ENCODE results near the gene SCMH1. TPM values are rescaled to one million over a fixed set of nuclear protein-coding genes. Genes with fewer than 3 reads are reported as not detected.

The SCMH1 gene
- total RNA-seq, 1 donor from 2014 or later, result 28.0 TPM

DNA sequence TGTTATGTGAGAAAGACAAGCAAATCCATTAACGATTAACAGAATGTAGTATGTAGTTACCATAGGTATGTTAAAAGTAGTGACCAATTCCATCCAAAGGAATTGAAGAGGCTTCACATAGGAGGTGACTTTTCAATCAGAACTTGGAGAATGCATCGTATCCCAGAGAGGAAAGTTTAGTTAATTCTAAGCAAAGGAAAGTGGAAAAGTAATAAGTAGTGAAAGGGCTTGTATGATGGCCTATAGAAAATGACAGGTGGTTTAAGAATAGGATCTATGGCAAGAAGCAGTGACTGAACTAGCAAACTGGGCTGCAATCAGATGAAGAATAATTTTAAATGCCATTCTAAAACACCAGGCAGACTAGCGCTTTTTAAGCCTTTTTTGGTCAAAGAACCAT lies 16.6 kb downstream of the SCMH1 start:
- ChIA-PET POLR2A (no interaction called here), CTCF (no interaction called here)
- Mint-ChIP-seq H3K9me3 (peaks cover 2% of the 10 kb centered on the region), H3K27me3 (no peaks in the 10 kb centered on the region), H3K4me1 (peaks cover 15% of the 10 kb centered on the region), H3K27ac (no peak overlapping the region), H3K36me3 (ENCODE audit: low read depth) (peaks cover 10% of the 10 kb centered on the region), H3K4me3 (no peak overlapping the region)
- TF ChIP-seq, protein P1, sequence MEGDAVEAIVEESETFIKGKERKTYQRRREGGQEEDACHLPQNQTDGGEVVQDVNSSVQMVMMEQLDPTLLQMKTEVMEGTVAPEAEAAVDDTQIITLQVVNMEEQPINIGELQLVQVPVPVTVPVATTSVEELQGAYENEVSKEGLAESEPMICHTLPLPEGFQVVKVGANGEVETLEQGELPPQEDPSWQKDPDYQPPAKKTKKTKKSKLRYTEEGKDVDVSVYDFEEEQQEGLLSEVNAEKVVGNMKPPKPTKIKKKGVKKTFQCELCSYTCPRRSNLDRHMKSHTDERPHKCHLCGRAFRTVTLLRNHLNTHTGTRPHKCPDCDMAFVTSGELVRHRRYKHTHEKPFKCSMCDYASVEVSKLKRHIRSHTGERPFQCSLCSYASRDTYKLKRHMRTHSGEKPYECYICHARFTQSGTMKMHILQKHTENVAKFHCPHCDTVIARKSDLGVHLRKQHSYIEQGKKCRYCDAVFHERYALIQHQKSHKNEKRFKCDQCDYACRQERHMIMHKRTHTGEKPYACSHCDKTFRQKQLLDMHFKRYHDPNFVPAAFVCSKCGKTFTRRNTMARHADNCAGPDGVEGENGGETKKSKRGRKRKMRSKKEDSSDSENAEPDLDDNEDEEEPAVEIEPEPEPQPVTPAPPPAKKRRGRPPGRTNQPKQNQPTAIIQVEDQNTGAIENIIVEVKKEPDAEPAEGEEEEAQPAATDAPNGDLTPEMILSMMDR (IDR thresholded peaks at IDR 0.05), result no peak
- intact Hi-C loops (cut with micrococcal nuclease), result no loop called here
- ATAC-seq (ENCODE audit: low read depth) (no peak), DNase-seq (no peak)

DNA sequence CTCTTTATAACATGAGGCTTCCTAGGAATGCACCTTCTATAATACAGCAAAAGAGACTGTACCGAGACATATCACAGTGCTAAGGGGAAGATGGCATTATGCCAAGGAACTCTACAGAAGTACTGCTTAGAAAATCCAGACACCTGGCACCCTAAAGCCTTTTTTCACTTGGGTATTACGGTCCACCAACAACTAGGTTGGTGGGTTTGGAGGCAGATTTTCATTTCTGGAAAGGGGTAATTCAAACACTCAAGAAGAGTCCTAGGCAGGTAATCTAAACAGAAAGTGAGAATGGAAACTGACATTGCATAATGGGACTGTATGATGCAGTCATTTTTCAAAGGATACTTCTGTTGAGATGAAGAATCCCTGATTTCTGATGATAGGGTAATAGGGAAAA lies 19.6 kb downstream of the SCMH1 start:
- Mint-ChIP-seq H3K9me3 (peaks cover 14% of the 10 kb centered on the region), H3K27me3 (no peaks in the 10 kb centered on the region), H3K4me1 (peaks cover 15% of the 10 kb centered on the region), H3K36me3 (ENCODE audit: low read depth) (peaks cover 33% of the 10 kb centered on the region), H3K4me3 (no peak overlapping the region), H3K27ac (no peak overlapping the region)
- ChIA-PET POLR2A (no interaction called here), CTCF (no interaction called here)
- TF ChIP-seq, protein P1 (IDR thresholded peaks at IDR 0.05), result no peak
- intact Hi-C loops (cut with micrococcal nuclease), result no loop called here
- DNase-seq (no peak), ATAC-seq (ENCODE audit: low read depth) (no peak)

DNA sequence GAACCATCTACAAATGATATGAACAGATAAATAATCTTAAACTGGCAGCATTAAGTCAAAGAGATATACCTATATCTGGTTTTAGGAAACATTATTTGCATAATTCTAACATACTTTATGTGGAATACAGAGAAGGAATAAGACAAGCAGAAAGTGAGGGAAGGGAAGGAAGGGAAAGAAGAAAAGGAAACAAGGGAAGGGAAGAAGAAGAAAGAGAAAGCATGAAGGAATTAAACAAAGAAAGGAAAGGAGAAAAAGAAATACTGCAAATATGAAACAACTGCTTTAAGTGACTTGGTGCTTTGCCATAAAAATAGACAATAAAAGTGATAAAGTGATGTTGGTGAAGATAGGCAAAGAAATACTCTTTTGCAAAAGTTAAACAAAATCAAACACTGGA lies 20.1 kb downstream of the SCMH1 start:
- Mint-ChIP-seq H3K36me3 (ENCODE audit: low read depth) (peaks cover 36% of the 10 kb centered on the region), H3K9me3 (peaks cover 19% of the 10 kb centered on the region), H3K27ac (no peak overlapping the region), H3K27me3 (no peaks in the 10 kb centered on the region), H3K4me3 (no peak overlapping the region), H3K4me1 (peaks cover 14% of the 10 kb centered on the region)
- intact Hi-C loops (cut with micrococcal nuclease), result no loop called here
- TF ChIP-seq, protein P1 (IDR thresholded peaks at IDR 0.05), result no peak
- CTCF ChIA-PET, result no interaction called here
- POLR2A ChIA-PET, result no interaction called here
- DNase-seq (no peak), ATAC-seq (ENCODE audit: low read depth) (no peak)

DNA sequence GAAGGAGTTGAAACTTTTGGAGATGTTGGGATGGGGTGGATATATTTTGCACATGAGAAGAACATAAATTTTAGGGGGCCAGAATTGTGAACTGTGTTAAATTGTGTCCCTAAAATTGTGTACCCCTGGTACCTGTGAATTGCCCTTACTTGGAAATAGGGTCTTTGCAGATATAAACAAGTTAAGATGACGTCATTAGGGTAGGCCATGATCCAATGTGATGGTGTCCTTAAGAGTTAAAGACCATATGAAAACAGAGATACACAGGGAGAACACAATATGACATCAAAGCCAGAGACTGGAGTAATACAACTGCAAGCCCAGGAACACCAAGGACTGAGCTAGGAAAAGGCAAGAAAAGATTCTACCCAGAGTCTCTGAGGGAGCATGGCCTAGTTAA lies 24.0 kb downstream of the SCMH1 start:
- DNase-seq (no peak), ATAC-seq (ENCODE audit: low read depth) (no peak)
- TF ChIP-seq, protein P1 (IDR thresholded peaks at IDR 0.05), result no peak
- Mint-ChIP-seq H3K36me3 (ENCODE audit: low read depth) (peaks cover 41% of the 10 kb centered on the region), H3K4me1 (peaks cover 22% of the 10 kb centered on the region), H3K27me3 (no peaks in the 10 kb centered on the region), H3K9me3 (peaks cover 24% of the 10 kb centered on the region), H3K27ac (no peak overlapping the region), H3K4me3 (no peak overlapping the region)
- CTCF ChIA-PET, result no interaction called here
- intact Hi-C loops (cut with micrococcal nuclease), result no loop called here
- POLR2A ChIA-PET, result no interaction called here

DNA sequence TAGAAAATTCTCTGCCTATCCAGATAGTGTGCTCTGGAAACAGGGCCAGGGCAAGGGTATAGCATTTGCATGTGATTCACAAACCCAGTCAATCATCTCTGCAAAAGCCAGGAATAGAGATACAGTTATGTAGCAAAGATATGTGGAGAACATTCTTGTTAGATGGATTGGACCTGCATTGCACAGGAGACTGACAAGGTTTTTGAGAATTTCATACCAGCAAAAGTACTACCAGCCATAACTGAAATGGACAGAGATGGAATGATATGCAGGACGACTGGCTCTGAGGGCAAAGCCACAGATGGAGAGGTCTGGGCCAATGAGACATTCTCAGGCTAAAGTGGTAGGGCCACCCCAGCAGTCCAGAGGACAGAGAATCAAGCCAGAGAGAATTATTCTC lies 24.7 kb downstream of the SCMH1 start:
- peaks cover 24% of the 10 kb centered on the region for H3K9me3 Mint-ChIP-seq
- DNase-seq, result no peak
- H3K27ac Mint-ChIP-seq, result no peak overlapping the region
- no peak for ATAC-seq (ENCODE audit: low read depth)
- intact Hi-C loops (cut with micrococcal nuclease), result no loop called here
- TF ChIP-seq, protein P1 (IDR thresholded peaks at IDR 0.05), result no peak
- H3K4me1 Mint-ChIP-seq, result peaks cover 17% of the 10 kb centered on the region
- no peaks in the 10 kb centered on the region for H3K27me3 Mint-ChIP-seq
- H3K36me3 Mint-ChIP-seq (ENCODE audit: low read depth), result peaks cover 43% of the 10 kb centered on the region
- no peak overlapping the region for H3K4me3 Mint-ChIP-seq
- ChIA-PET CTCF (no interaction called here), POLR2A (interaction anchor here (0.6 kb wide), 1 partner anchor 15 kb away, joined by 6 read pairs; no protein-coding TSS in a partner anchor)

Measured in activated B cell treated with CpG ODN at 0.5 μM for 24 hours (primary cell).